Thyroid gland (tissue), 4 donors: Measurements from ENCODE around the gene ATXN1. TPM values are rescaled to one million over a fixed set of nuclear protein-coding genes. Genes with fewer than 3 reads are reported as not detected.

Experiments used
- DNase-seq, 2 donors: peaks; one replicate each; pipeline ENCODE4 v3.0.0-alpha.2; 2019
- H3K27ac ChIP-seq, 3 donors: fragments of 200-600 bp; sonication (generic); 1 replicate in 2 of 3; 2 replicates in 1 of 3; pipeline ENCODE4 v1.5.1; 2016 to 2019; ENCODE audit warnings: mild to moderate bottlenecking in 1 of 3, moderate library complexity in 1 of 3
- H3K27me3 ChIP-seq: fragments of 200-600 bp; sonication (generic); one replicate; pipeline ENCODE4 v1.5.1; 2019
- H3K36me3 ChIP-seq, 2 donors: fragments of 200-600 bp; sonication (generic); one replicate each; pipeline ENCODE4 v1.5.1; 2016 to 2019
- H3K4me1 ChIP-seq, 2 donors: fragments of 200-600 bp; sonication (generic); one replicate each; pipeline ENCODE4 v1.5.1; 2017 to 2019
- H3K4me3 ChIP-seq, 3 donors: fragments of 200-600 bp; sonication (generic); replicated peaks in 1 of 3; 1 replicate in 2 of 3; 2 replicates in 1 of 3; pipeline ENCODE4 v1.5.1; 2016; ENCODE audit warnings: mild to moderate bottlenecking in 1 of 3
- H3K9me3 ChIP-seq: fragments of 200-600 bp; sonication (generic); one replicate; pipeline ENCODE4 v1.5.1; 2017
- CTCF ChIP-seq, 6 experiments: fragments of 200-600 bp in 3 of 6; fragments of 450-650 bp in 3 of 6; sonication (generic) in 3 of 6; IDR thresholded peaks; one replicate each; pipeline ENCODE4 v1.5.1; 2016 to 2019; ENCODE audit warnings: antibody characterized with exemption in 6 of 6, mild to moderate bottlenecking in 2 of 6, inconsistent platforms in 1 of 6, moderate library complexity in 1 of 6
- POLR2A ChIP-seq, 2 donors: fragments of 450-650 bp; IDR thresholded peaks; one replicate each; pipeline ENCODE4 v1.6.1; 2017; ENCODE audit warnings: antibody characterized with exemption in 2 of 2, mild to moderate bottlenecking in 2 of 2, moderate library complexity in 1 of 2
- WGBS, 2 donors: methylation state at CpG; one replicate each; pipeline ENCODE4 v1.1.5; 2017; 5-methylcytosine and 5-hydroxymethylcytosine counted together
- intact Hi-C: fragments of 100-400 bp; cut with DNase I; formaldehyde crosslinking; loops from one replicate; pipeline ENCODE4 v1.15.1; 2023
- total RNA-seq, 4 donors: library from RNA; depleted of rRNA; stranded (reverse); fragments of >200 nt; gene quantifications; one replicate each; pipeline ENCODE4 v1.2.3, GENCODE V29; 2016

The ATXN1 gene
- total RNA-seq, 4 donors from 2014 or later: 62.1 to 88.1 (median 83.0) TPM

DNA sequence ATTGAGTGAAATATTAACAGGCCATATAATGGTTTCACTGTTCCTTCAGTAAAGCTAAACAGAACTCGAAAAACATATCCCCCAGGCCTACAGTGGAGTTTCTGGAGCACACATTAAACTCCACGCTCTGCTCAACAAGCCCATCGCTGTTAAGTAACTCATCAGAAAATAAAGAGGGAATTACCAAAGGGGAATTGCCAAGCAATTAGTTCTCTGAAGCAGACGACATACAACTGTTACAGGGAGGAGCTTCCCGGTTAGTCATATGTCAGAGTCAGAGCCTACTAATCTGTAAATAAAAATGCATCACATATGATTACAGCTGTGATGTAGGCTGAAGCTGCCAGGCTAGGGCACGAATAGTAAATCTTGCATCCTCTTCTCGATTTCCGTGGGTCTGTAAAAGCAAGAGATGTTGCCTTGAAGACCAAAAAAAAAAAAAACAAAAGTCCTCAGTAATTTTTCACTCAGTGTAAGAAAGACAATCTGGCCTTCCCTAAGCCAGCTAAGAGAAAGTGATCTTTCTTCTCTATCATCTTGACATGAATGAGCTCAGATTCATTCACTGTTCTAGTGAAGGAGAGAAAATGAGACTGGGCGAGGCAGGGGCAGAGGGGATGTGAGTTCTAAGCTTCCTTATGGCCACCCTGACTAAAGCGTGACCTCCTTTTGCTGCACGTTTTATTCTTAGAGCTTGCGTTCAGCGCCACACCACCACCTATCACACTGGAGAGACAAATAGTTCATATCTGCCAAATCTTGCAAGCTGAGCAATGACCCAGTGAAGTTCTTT is 13.8 kb downstream of the ATXN1 start:
- Histone ChIP-seq H3K36me3 (no peaks in the 10 kb centered on the region), H3K27me3 (no peaks in the 10 kb centered on the region), H3K9me3 (no peaks in the 10 kb centered on the region), H3K4me1 (peaks cover under 1 to 3% of the 10 kb centered on the region in 2 donors), H3K27ac (no peak overlapping the region), H3K4me3 (no peak overlapping the region)
- DNase-seq: no peak
- 75 to 85% methylated on average over 13 of the region's 13 CpGs for WGBS, 2 donors
- intact Hi-C loops: no loop called here
- no peak for TF ChIP-seq CTCF (IDR thresholded peaks at IDR 0.05)
- TF ChIP-seq POLR2A (IDR thresholded peaks at IDR 0.05): no peak

DNA sequence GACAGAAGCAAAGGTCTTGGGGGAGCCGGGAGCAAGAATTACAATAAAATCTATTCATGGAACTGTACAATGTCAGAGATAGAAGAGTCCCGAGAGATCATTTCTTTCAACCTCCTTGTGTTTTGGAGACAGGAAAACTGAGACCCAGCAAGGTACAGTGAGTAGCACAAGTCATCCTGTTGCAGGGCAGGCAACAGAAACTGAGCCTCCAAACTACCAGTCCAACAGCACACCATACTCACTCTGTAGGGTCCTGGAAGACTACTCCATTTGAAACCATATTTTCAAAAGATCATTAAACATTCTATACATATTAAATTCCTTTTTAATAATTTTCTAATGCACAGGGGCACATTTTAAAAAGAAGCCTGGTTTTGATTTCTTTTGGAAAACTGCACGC is 14.4 kb downstream of the ATXN1 start:
- no peaks in the 10 kb centered on the region for H3K36me3 ChIP-seq
- DNase-seq: no peak
- H3K27ac ChIP-seq: no peak overlapping the region
- no peak overlapping the region for H3K4me3 ChIP-seq
- no peaks in the 10 kb centered on the region for H3K27me3 ChIP-seq
- 92 to 94% methylated on average over 3 of the region's 3 CpGs for whole genome bisulfite sequencing, 2 donors
- peaks cover 3 to 6% of the 10 kb centered on the region in 2 donors for H3K4me1 ChIP-seq
- H3K9me3 ChIP-seq: no peaks in the 10 kb centered on the region
- intact Hi-C loops: no loop called here
- no peak for TF ChIP-seq POLR2A (IDR thresholded peaks at IDR 0.05)
- TF ChIP-seq CTCF (IDR thresholded peaks at IDR 0.05): no peak

GRCh38 chr6:16746401-16746800 is 14.9 kb downstream of the ATXN1 start:
- Histone ChIP-seq H3K27ac (no peak overlapping the region), H3K36me3 (no peaks in the 10 kb centered on the region), H3K9me3 (no peaks in the 10 kb centered on the region), H3K4me1 (peaks cover 3 to 10% of the 10 kb centered on the region in 2 donors), H3K4me3 (no peak overlapping the region), H3K27me3 (no peaks in the 10 kb centered on the region)
- intact Hi-C loops: no loop called here
- 82% methylated on average over 3 of the region's 3 CpGs for WGBS, 2 donors
- TF ChIP-seq POLR2A (IDR thresholded peaks at IDR 0.05): no peak
- no peak for TF ChIP-seq CTCF (IDR thresholded peaks at IDR 0.05)
- DNase-seq: no peak

DNA sequence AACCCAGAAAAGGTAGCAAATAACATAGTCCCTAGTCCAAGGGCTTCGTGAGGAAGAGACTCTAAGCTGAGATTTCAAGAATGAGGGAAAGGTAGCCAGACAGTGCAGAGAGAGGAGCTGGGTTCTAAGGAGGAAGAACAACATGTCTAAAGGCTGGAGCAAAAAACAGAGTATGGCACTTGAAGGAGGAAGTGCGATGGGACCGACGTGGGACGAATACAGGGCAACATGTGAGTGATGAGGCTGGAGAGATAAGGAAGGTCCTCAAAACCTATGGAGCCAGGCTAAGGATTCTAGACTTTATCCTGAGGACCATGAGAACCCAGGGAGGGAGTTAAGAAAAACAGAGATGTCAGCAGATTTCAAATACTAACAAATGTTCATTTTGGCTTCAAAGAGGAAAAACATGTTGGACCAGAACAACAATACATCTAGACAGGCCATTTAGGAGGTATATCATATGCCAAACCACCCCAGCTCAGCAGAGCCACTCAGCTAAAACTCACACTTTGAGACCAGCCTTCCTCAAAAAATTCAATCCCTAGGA is 17.5 kb downstream of the ATXN1 start:
- intact Hi-C loops: no loop called here
- 93% methylated on average over 5 of the region's 5 CpGs for WGBS, 2 donors

More for the DNA sequence above, 17.5 kb downstream of the ATXN1 start:
- DNase-seq: no peak
- Histone ChIP-seq H3K27ac (no peak overlapping the region), H3K4me1 (peaks cover 29 to 30% of the 10 kb centered on the region in 2 donors), H3K4me3 (no peak overlapping the region), H3K27me3 (no peaks in the 10 kb centered on the region), H3K9me3 (no peaks in the 10 kb centered on the region), H3K36me3 (no peaks in the 10 kb centered on the region)
- TF ChIP-seq POLR2A (IDR thresholded peaks at IDR 0.05) (no peak), CTCF (IDR thresholded peaks at IDR 0.05) (no peak)
